Measurements from ENCODE around the gene GMEB2.
A peak's percentile ranks its signal among the peaks of the same experiment; 100 is the strongest.
"Not testable (repeated sequence)": the region's sequence is repeated elsewhere in the genome, so short reads cannot be mapped to it uniquely, and the experiment has no call there.

Gene GMEB2

GRCh38 chr20:63566395-63567135 is 60.3 kb downstream of the GMEB2 start:
- H3K27me3 Mint-ChIP-seq: no peaks in the 10 kb centered on the region
- no peak overlapping the region for H3K27ac Mint-ChIP-seq
- peaks cover 19% of the 10 kb centered on the region for H3K4me1 Mint-ChIP-seq
- no peaks in the 10 kb centered on the region for H3K9me3 Mint-ChIP-seq
- peaks cover 3% of the 10 kb centered on the region for H3K36me3 Mint-ChIP-seq
- H3K4me3 Mint-ChIP-seq: peak overlapping the region; percentile 84
- ATAC-seq (ENCODE audit: low read depth) (no peak), DNase-seq (ENCODE audit: low spot score in 2 of 2) (no peak)

- H3K4me3 Mint-ChIP-seq: no peak overlapping the region
- ATAC-seq (ENCODE audit: low read depth): no peak
- DNase-seq (ENCODE audit: low spot score in 2 of 2): no peak
- H3K9me3 Mint-ChIP-seq: no peaks in the 10 kb centered on the region
- peaks cover 19% of the 10 kb centered on the region for H3K4me1 Mint-ChIP-seq
- no peak overlapping the region for H3K27ac Mint-ChIP-seq
- H3K27me3 Mint-ChIP-seq: no peaks in the 10 kb centered on the region
- H3K36me3 Mint-ChIP-seq: peaks cover 3% of the 10 kb centered on the region
Measured at GRCh38 chr20:63565699-63566335, 61.1 kb downstream of the GMEB2 start.

GRCh38 chr20:63565021-63565698 is 61.7 kb downstream of the GMEB2 start:
- Mint-ChIP-seq H3K27me3 (no peaks in the 10 kb centered on the region), H3K4me1 (peaks cover 19% of the 10 kb centered on the region), H3K36me3 (peaks cover 6% of the 10 kb centered on the region), H3K4me3 (no peak overlapping the region), H3K27ac (no peak overlapping the region), H3K9me3 (no peaks in the 10 kb centered on the region)
- ATAC-seq (ENCODE audit: low read depth): no peak
- DNase-seq (ENCODE audit: low spot score in 2 of 2): no peak

- Mint-ChIP-seq H3K27ac (no peak overlapping the region), H3K4me1 (peaks cover 19% of the 10 kb centered on the region), H3K9me3 (no peaks in the 10 kb centered on the region), H3K36me3 (peaks cover 7% of the 10 kb centered on the region), H3K27me3 (no peaks in the 10 kb centered on the region), H3K4me3 (no peak overlapping the region)
- ATAC-seq (ENCODE audit: low read depth): no peak
- DNase-seq (ENCODE audit: low spot score in 2 of 2): no peak
Measured at GRCh38 chr20:63564036-63564810, 62.7 kb downstream of the GMEB2 start.

DNA sequence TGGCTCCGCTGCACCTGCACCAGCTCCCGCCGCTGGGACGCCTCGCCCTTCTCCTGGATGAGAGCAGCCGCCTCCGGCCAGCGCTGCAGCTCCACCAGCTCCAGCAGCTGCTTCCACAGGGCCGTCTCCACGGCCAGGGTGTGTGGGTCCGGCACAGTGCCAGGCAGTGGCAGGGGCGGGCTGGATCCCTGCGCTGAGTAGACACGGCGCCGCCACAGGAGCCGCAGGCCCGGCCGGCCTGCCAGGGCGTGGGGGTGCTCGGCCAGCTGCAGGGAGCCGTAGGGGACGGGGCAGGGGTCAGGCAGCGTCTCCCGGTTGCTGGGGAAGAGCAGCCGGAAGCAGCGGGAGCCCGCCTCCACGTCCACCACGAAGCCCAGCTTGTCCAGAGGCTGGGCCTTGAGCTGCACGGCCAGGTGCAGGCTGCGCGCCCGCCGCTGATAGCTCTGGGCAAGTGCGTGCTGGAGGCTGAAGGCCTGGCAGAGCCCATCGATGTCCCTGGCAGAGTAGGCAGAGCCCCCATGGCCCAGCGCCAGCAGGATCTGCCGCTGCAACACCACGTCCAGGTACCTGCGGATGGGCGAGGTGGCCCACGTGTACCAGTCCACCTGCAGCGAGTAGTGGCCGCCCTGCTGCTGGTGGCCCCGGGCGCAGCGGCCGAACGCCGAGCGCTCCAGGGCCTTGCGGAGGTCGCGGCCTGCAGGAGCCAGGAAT is 63.5 kb downstream of the GMEB2 start:
- H3K4me1 Mint-ChIP-seq: peaks cover 16% of the 10 kb centered on the region
- H3K4me3 Mint-ChIP-seq: no peak overlapping the region
- ATAC-seq (ENCODE audit: low read depth) (no peak), DNase-seq (ENCODE audit: low spot score in 2 of 2) (no peak)
- H3K27ac Mint-ChIP-seq: no peak overlapping the region
- peaks cover 9% of the 10 kb centered on the region for H3K36me3 Mint-ChIP-seq
- H3K27me3 Mint-ChIP-seq: no peaks in the 10 kb centered on the region
- H3K9me3 Mint-ChIP-seq: peaks cover 2% of the 10 kb centered on the region

DNA sequence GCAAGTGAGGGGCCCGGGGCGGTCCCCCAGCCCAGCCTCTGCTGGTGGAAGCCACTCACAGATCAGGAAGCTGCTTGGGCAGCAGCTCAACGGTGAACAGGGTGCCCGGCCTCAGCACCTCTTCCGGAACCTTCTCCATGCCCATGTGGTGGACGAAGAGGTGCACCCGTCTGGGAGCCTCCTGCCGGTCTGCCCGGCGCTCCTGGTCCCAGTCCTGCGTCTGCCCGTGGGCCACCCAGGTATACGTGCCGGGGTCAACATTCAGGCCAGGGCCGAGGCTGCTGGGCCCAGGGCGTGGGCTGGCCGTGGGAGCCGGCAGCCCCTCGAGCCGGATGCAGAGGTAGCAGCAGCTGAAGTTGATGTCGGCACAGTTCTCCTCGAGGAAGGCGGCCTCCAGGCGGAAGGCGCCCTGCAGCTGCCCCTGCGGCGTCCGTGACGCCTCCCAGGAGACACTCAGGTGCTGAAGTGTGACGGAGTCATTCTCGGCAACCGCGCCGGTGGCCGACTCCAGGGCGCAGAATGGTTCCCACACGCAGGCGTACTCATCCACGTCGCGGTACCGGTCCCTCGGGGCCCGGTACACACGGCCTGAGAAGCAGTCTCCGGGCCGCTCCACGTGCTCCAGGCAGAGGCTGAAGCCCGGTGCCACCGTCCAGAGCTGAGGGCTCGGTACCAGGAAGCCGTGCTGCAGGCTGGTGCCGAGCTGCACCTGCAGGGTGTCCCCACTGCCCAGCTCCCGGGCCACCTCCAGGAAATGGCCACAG is 64.3 kb downstream of the GMEB2 start:
- ATAC-seq (ENCODE audit: low read depth): peak; percentile 59
- peaks cover 10% of the 10 kb centered on the region for H3K4me1 Mint-ChIP-seq

GRCh38 chr20:63561624-63562396 is 65.1 kb downstream of the GMEB2 start:
- Mint-ChIP-seq H3K36me3 (peaks cover 9% of the 10 kb centered on the region), H3K4me1 (peaks cover 6% of the 10 kb centered on the region), H3K9me3 (peaks cover 2% of the 10 kb centered on the region), H3K4me3 (no peak overlapping the region), H3K27ac (no peak overlapping the region), H3K27me3 (no peaks in the 10 kb centered on the region)
- no peak for ATAC-seq (ENCODE audit: low read depth)
- no peak for DNase-seq (ENCODE audit: low spot score in 2 of 2)

More for the DNA sequence above, 64.3 kb downstream of the GMEB2 start:
- H3K4me3 Mint-ChIP-seq: no peak overlapping the region
- H3K27me3 Mint-ChIP-seq: no peaks in the 10 kb centered on the region
- H3K36me3 Mint-ChIP-seq: peaks cover 9% of the 10 kb centered on the region
- peaks cover 2% of the 10 kb centered on the region for H3K9me3 Mint-ChIP-seq
- no peak for DNase-seq (ENCODE audit: low spot score in 2 of 2)
- H3K27ac Mint-ChIP-seq: no peak overlapping the region

DNA sequence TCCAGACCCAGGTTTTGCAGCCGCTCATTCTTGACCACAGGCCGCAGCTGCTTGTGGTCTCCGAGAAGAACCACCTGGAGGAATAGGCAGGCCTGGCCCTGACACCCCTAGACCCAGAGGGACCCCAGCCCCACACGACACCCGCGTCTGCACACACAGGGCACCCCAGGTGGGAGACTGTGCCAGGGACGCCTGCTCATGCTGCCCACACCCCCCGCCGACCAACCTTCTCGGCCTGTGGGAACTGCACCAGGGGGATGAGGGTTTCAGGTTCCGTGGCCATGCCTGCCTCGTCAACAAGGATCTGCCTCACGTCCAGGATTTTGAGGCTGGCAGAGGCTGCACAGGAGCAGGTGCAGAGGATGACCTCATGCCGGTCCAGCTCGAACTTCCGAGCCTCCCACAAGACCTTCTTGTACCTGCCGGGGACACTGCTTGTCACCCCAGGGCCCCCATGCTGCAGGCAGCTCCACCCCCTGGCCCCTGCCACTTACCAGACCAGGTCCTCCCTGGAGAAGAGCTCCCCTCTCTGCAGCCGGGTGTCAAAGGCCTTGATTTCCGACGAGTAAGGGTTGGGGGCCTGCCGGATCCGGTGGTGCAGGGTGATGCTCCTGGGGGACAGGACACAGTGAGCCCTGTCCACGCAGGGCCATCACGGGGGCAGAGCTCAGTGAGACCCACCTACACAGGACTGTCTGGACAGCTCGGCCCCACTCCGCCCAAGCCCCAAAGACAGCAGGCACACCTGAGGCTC is 65.9 kb downstream of the GMEB2 start:
- H3K4me1 Mint-ChIP-seq: peaks cover 6% of the 10 kb centered on the region
- peaks cover 9% of the 10 kb centered on the region for H3K36me3 Mint-ChIP-seq
- peaks cover 2% of the 10 kb centered on the region for H3K9me3 Mint-ChIP-seq
- H3K27me3 Mint-ChIP-seq: no peaks in the 10 kb centered on the region
- no peak overlapping the region for H3K4me3 Mint-ChIP-seq
- ATAC-seq (ENCODE audit: low read depth) (no peak), DNase-seq (ENCODE audit: low spot score in 2 of 2) (no peak)
- H3K27ac Mint-ChIP-seq: no peak overlapping the region

GRCh38 chr20:63560333-63560805 is 66.5 kb downstream of the GMEB2 start:
- Mint-ChIP-seq H3K4me1 (peaks cover 6% of the 10 kb centered on the region), H3K27me3 (no peaks in the 10 kb centered on the region), H3K36me3 (peaks cover 6% of the 10 kb centered on the region), H3K9me3 (peaks cover 2% of the 10 kb centered on the region), H3K4me3 (no peak overlapping the region), H3K27ac (peak overlapping the region; percentile 56)
- DNase-seq (ENCODE audit: low spot score in 2 of 2) (no peak), ATAC-seq (ENCODE audit: low read depth) (no peak)

- not testable (repeated sequence) for H3K27me3 Mint-ChIP-seq; H3K36me3 Mint-ChIP-seq; ATAC-seq (ENCODE audit: low read depth); H3K9me3 Mint-ChIP-seq; H3K4me3 Mint-ChIP-seq; H3K4me1 Mint-ChIP-seq; DNase-seq (ENCODE audit: low spot score in 2 of 2)
- peak overlapping the region; percentile 56 for H3K27ac Mint-ChIP-seq
Measured at GRCh38 chr20:63559485-63560332, 67.2 kb downstream of the GMEB2 start.

GRCh38 chr20:63558804-63559484 is 68.0 kb downstream of the GMEB2 start:
- no peak overlapping the region for H3K4me3 Mint-ChIP-seq
- peaks cover 2% of the 10 kb centered on the region for H3K9me3 Mint-ChIP-seq
- H3K27ac Mint-ChIP-seq: no peak overlapping the region
- H3K36me3 Mint-ChIP-seq: peaks cover 6% of the 10 kb centered on the region
- ATAC-seq (ENCODE audit: low read depth): no peak
- H3K27me3 Mint-ChIP-seq: no peaks in the 10 kb centered on the region
- no peak for DNase-seq (ENCODE audit: low spot score in 2 of 2)
- H3K4me1 Mint-ChIP-seq: peaks cover 8% of the 10 kb centered on the region
